ENCODE data around the gene SLC38A10. TPM values are rescaled to one million over a fixed set of nuclear protein-coding genes. Genes with fewer than 3 reads are reported as not detected.

SLC38A10 gene
- total RNA-seq, 1 experiment from 2014 or later, result 43.8 TPM

GRCh38 chr17:81291662-81292061, 3.4 kb downstream of the SLC38A10 start:
- H3K9me3 Mint-ChIP-seq, result no peaks in the 10 kb centered on the region
- peak; percentile 83 for DNase-seq

More at GRCh38 chr17:81291662-81292061, 3.4 kb downstream of the SLC38A10 start:
- no peak overlapping the region for H3K56ac ChIP-seq (ENCODE audit: insufficient read length, low read depth, low read length)
- H2AK5ac ChIP-seq (ENCODE audit: insufficient read length, low read length), result no peak overlapping the region
- H3K4me2 ChIP-seq (ENCODE audit: insufficient read depth, insufficient read length, low read length), result no peak overlapping the region
- H3K9me3 ChIP-seq (ENCODE audit: control insufficient read depth, low read depth, low read length), result no peaks in the 10 kb centered on the region
- H2BK20ac ChIP-seq (ENCODE audit: low read depth, low read length, poor library complexity, severe bottlenecking), result no peak overlapping the region
- Mint-ChIP-seq H3K4me1 (peaks cover 9 to 13% of the 10 kb centered on the region in 2 experiments), H3K27me3 (ENCODE audit: low read depth) (no peaks in the 10 kb centered on the region), H3K36me3 (ENCODE audit: insufficient read depth in 1 of 3, low read depth in 3 of 3) (peaks cover 3 to 32% (median 3%) of the 10 kb centered on the region in 3 experiments; a peak in 6 of 7 replicates), H3K4me3 (no peak overlapping the region; a peak in 1 of 5 replicates), H3K27ac (no peak overlapping the region; a peak in 1 of 7 replicates)
- no CpG with 5 or more reads among the region's 16 CpGs for WGBS (ENCODE audit: extremely low coverage, insufficient read length, low lambda C conversion rate)
- no peak overlapping the region for H2BK15ac ChIP-seq (ENCODE audit: low read depth, low read length)
- no peak overlapping the region for H4K91ac ChIP-seq (ENCODE audit: insufficient read length, low read depth, low read length)
- H2AFZ ChIP-seq (ENCODE audit: low read length), result no peak overlapping the region
- peak; percentile 82 for TF ChIP-seq CTCF (conservative IDR thresholded peaks at IDR 0.05)
- H3K18ac ChIP-seq (ENCODE audit: insufficient read length, low read depth, low read length), result no peak overlapping the region
- no peaks in the 10 kb centered on the region for H4K20me1 ChIP-seq (ENCODE audit: control insufficient read depth, insufficient read depth, insufficient read length)
- H2BK12ac ChIP-seq (ENCODE audit: insufficient read length, low read depth, low read length), result no peak overlapping the region
- no peaks in the 10 kb centered on the region for H3K79me1 ChIP-seq (ENCODE audit: insufficient read depth, low read depth, low read length, poor library complexity, severe bottlenecking)
- no peak overlapping the region for H4K5ac ChIP-seq (ENCODE audit: insufficient read length, low read depth, low read length)
- H4K8ac ChIP-seq (replicated peaks; ENCODE audit: insufficient read length, low read depth, low read length), result no peak overlapping the region
- H3K4ac ChIP-seq (ENCODE audit: low read depth, low read length), result no peak overlapping the region
- H3K4me1 ChIP-seq (ENCODE audit: insufficient read depth, low read length), result no peaks in the 10 kb centered on the region; the same call in 1 of the 2 replicates
- H3K9ac ChIP-seq (ENCODE audit: extremely low read depth, insufficient read length, low read length), result no peak overlapping the region
- H3T11ph ChIP-seq (ENCODE audit: low read length), result no peak overlapping the region
- no peak overlapping the region for H3K27ac ChIP-seq (ENCODE audit: insufficient read length, low read depth, low read length)
- no peak overlapping the region for H3K23ac ChIP-seq (ENCODE audit: insufficient read length, low read depth, low read length)
- no peaks in the 10 kb centered on the region for H3K27me3 ChIP-seq (ENCODE audit: insufficient read depth, low read length)
- no peak overlapping the region for H2BK5ac ChIP-seq (ENCODE audit: insufficient read length, low read length)
- no peak overlapping the region for H2BK120ac ChIP-seq (ENCODE audit: low read depth, low read length, poor library complexity, severe bottlenecking)
- H3K79me2 ChIP-seq (ENCODE audit: insufficient read depth, low read length), result peaks cover 3% of the 10 kb centered on the region; the same call in 1 of the 2 replicates
- H3K14ac ChIP-seq (ENCODE audit: insufficient read depth, low read length), result no peak overlapping the region
- peaks cover 12% of the 10 kb centered on the region for H3K23me2 ChIP-seq (ENCODE audit: insufficient read length, low read depth, low read length, poor library complexity, severe bottlenecking)

All from H9 (cell line).